Osteocyte (in vitro differentiated cells): ENCODE measurements around the gene KCNN1. TPM values are rescaled to one million over a fixed set of nuclear protein-coding genes. Genes with fewer than 3 reads are reported as not detected.

Experiments
- DNase-seq: peaks from one replicate; pipeline ENCODE4 v3.0.0; 2021; ENCODE audit warnings: mixed read lengths; ENCODE audit not compliant: unreplicated experiment; ENCODE audit errors: extremely low spot score
- H3K27ac Mint-ChIP-seq: one replicate; pipeline ENCODE4 v1.8.0; 2021; ENCODE audit warnings: mild to moderate bottlenecking, mixed read lengths; ENCODE audit not compliant: unreplicated experiment
- H3K27me3 Mint-ChIP-seq: one replicate; pipeline ENCODE4 v1.8.0; 2021; ENCODE audit warnings: mixed read lengths; ENCODE audit not compliant: unreplicated experiment
- H3K36me3 Mint-ChIP-seq: one replicate; pipeline ENCODE4 v1.8.0; 2021; ENCODE audit warnings: mixed read lengths; ENCODE audit not compliant: unreplicated experiment
- H3K4me1 Mint-ChIP-seq: one replicate; pipeline ENCODE4 v1.8.0; 2021; ENCODE audit warnings: mixed read lengths; ENCODE audit not compliant: unreplicated experiment
- H3K4me3 Mint-ChIP-seq: one replicate; pipeline ENCODE4 v1.8.0; 2021; ENCODE audit warnings: mild to moderate bottlenecking, moderate library complexity, mixed read lengths; ENCODE audit not compliant: unreplicated experiment
- H3K9me3 Mint-ChIP-seq: one replicate; pipeline ENCODE4 v1.8.0; 2021; ENCODE audit warnings: mixed read lengths; ENCODE audit not compliant: unreplicated experiment
- CTCF ChIP-seq: fragments of 200-600 bp; sonication (generic); IDR thresholded peaks from 2 replicates; pipeline ENCODE4 v1.5.0; 2021; ENCODE audit warnings: antibody characterized with exemption, mild to moderate bottlenecking, moderate library complexity
- total RNA-seq: library from RNA; stranded (reverse); gene quantifications from 2 replicates; pipeline ENCODE4 v1.2.1, GENCODE V29; 2021

KCNN1 gene
- total RNA-seq, 1 donor from 2014 or later, result not detected

DNA sequence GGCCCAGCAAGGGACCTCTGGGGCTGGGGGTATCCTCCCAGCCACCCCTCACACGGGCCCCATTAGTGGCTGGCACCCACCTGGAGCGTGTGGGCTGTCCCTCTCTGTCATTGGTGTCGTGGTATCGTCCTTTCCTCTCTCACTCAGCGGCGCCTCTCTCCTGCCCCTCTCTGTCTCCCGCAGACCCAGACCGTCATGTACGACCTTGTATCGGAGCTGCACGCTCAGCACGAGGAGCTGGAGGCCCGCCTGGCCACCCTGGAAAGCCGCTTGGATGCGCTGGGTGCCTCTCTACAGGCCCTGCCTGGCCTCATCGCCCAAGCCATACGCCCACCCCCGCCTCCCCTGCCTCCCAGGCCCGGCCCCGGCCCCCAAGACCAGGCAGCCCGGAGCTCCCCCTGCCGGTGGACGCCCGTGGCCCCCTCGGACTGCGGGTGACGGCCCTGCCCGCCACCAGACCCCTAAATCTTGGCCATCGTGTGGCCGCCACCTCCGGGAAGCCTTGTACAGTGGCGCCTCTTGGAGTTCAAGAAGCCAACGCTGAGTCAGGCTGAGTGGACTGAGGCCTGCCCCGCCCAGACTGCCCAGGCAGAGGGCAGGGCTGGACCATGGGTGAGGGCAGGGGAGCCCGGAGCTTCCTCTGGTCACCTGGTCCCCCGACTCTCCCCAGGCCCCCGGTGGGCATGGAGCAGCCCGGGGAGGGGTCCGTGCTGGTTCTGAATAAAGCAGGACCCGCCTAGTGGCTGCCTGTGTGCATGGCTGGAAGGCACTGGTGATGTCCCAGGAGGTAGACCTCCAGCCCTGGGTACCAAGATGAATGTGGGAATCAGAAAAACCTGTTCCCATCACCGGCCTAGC is 31.3 kb downstream of the KCNN1 start:
- no peak for DNase-seq
- peaks cover 8% of the 10 kb centered on the region for H3K4me1 Mint-ChIP-seq

DNA sequence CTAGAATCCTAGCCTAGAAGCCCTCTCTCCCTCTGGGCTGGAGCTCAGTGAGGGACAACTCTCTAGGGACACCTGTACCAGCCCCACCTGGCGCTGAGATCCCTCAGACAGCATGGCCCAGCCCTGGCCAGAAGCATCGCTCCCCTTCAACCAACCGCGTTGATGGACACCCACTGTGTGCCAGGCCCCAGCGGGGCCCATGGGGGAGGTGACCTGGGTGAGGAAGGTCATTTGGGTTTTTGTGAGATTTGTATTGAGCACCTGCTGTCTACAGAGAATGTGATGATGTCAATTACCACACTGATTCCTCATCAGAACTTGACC is 31.9 kb downstream of the KCNN1 start:
- Mint-ChIP-seq H3K4me3 (no peak overlapping the region), H3K27me3 (peaks cover 9% of the 10 kb centered on the region), H3K4me1 (peaks cover 8% of the 10 kb centered on the region), H3K36me3 (no peaks in the 10 kb centered on the region), H3K27ac (no peak overlapping the region), H3K9me3 (no peaks in the 10 kb centered on the region)
- DNase-seq, result no peak
- TF ChIP-seq CTCF, result no peak

More for the DNA sequence above, 31.3 kb downstream of the KCNN1 start:
- H3K9me3 Mint-ChIP-seq, result no peaks in the 10 kb centered on the region
- no peaks in the 10 kb centered on the region for H3K36me3 Mint-ChIP-seq
- no peak overlapping the region for H3K27ac Mint-ChIP-seq
- H3K4me3 Mint-ChIP-seq, result no peak overlapping the region
- TF ChIP-seq CTCF, result peak; percentile 42
- H3K27me3 Mint-ChIP-seq, result peaks cover 9% of the 10 kb centered on the region

DNA sequence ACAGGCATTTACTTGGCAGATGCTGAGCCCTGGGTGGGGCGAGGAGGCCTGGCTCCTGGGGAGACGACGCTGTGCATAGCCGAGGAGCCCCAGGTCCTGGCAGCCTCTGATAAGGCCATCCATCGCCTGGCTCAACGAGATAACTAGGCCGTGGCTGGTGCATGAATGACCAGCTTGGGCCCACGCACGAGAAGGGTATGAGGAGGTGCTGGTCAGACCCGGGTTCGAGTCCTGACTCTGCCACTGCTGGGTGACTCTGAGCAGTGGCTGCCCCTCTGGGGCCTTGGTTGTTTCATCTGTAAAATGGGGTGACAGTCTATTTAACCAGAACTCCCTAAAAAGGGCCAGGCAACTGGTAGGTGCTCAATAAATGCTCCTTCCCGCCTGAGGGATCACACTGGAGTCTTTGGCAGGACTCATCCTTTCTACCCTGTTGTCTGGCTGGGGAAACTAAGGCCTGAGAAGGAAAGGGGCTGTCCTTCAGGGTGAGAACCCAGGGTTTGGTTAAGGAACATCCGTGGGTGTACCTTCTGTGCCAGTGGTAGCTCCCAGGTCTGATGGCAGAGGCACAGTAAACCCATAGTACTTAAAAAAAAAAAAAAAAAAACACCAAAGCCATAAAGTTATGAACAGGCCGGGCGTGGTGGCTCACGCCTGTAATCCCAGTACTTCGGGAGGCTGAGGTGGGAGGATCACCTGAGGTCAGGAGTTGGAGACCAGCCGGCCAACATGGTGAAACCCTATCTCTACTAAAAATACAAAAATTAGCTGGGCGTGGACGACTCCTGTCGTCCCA is 33.0 kb downstream of the KCNN1 start:
- no peak for DNase-seq
- H3K27ac Mint-ChIP-seq, result peak overlapping the region; percentile 98
- H3K9me3 Mint-ChIP-seq, result no peaks in the 10 kb centered on the region
- peaks cover 8% of the 10 kb centered on the region for H3K4me1 Mint-ChIP-seq
- peak overlapping the region; percentile 80 for H3K4me3 Mint-ChIP-seq
- no peaks in the 10 kb centered on the region for H3K36me3 Mint-ChIP-seq
- H3K27me3 Mint-ChIP-seq, result peaks cover 5% of the 10 kb centered on the region
- TF ChIP-seq CTCF, result no peak

GRCh38 chr19:18000480-18000914 is 33.6 kb downstream of the KCNN1 start:
- peak overlapping the region; percentile 98 for H3K27ac Mint-ChIP-seq
- H3K27me3 Mint-ChIP-seq, result peaks cover 4% of the 10 kb centered on the region
- H3K9me3 Mint-ChIP-seq, result no peaks in the 10 kb centered on the region
- H3K4me3 Mint-ChIP-seq, result peak overlapping the region; percentile 80
- no peak for TF ChIP-seq CTCF
- no peaks in the 10 kb centered on the region for H3K36me3 Mint-ChIP-seq
- no peak for DNase-seq
- peaks cover 8% of the 10 kb centered on the region for H3K4me1 Mint-ChIP-seq
